Adrenal gland (tissue), 5 donors: Measurements from ENCODE around the gene SETD3.

Experiments
- CTCF ChIP-seq, 6 experiments: fragments of 450-650 bp in 4 of 6; fragments of 200-600 bp in 2 of 6; sonication (generic) in 1 of 6; IDR thresholded peaks; 1 replicate in 5 of 6; 2 replicates in 1 of 6; pipeline versions ENCODE4 v1.5.1 to v1.8.0; 2016 to 2021; ENCODE audit warnings: antibody characterized with exemption in 6 of 6, mild to moderate bottlenecking in 2 of 6, moderate library complexity in 1 of 6
- POLR2A ChIP-seq, 2 donors: fragments of 450-650 bp; IDR thresholded peaks; one replicate each; pipeline ENCODE4 v1.6.1; 2017; ENCODE audit warnings: antibody characterized with exemption in 2 of 2, mild to moderate bottlenecking in 2 of 2, moderate library complexity in 1 of 2
- donor health status: DM: no; HTN: no; CAD: no.

GRCh38 chr14:99420711-99421110, 59.9 kb downstream of the SETD3 start:
- TF ChIP-seq CTCF (IDR thresholded peaks at IDR 0.05) = no peak
- no peak for TF ChIP-seq POLR2A (IDR thresholded peaks at IDR 0.05)
